ENCODE data around the gene TBC1D9.

TBC1D9 gene

DNA sequence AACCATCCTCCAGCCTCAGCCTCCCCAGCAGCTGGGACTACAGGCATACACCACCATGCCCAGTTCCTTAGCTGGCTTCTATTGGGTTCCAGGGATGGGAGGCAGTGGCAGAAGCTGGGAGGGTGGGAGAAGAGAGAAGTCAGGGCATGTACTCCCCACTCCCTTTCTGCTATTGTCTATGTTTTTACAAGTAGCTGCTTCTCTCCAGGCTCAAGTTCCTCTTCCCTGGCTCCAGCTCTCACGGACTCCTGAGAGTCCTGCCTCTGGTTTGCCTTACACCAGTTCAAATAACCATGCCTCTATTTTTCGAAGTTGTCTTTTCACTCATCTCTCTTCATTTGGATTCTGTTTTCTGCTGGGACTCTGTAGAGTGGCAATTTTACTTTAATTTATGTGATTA, 2.9 kb downstream of the TBC1D9 start:
- Histone ChIP-seq H3K36me3 (ENCODE audit: control insufficient read depth, low read length) (no peaks in the 10 kb centered on the region), H3K9me3 (ENCODE audit: control insufficient read depth, insufficient read depth, low read length) (peaks cover 4% of the 10 kb centered on the region; the same call in 1 of the 2 replicates), H3K27ac (ENCODE audit: low read depth, low read length) (no peak overlapping the region), H3K27me3 (ENCODE audit: control insufficient read depth, low read length) (peaks cover 3% of the 10 kb centered on the region; the same call in 1 of the 2 replicates), H3K4me2 (ENCODE audit: low read length) (no peak overlapping the region), H3K79me2 (ENCODE audit: control insufficient read depth, low read length) (no peaks in the 10 kb centered on the region), H3K9me2 (replicated peaks; ENCODE audit: control insufficient read depth, low read length) (no peaks in the 10 kb centered on the region), H3F3A (ENCODE audit: control insufficient read depth, insufficient read depth) (peaks cover 14% of the 10 kb centered on the region; the same call in 1 of the 2 replicates), H3K4me1 (ENCODE audit: control insufficient read depth, low read length) (peaks cover 19% of the 10 kb centered on the region), H4K20me1 (ENCODE audit: control insufficient read depth, insufficient read depth, low read depth, low read length) (no peaks in the 10 kb centered on the region), H3K4me3 (ENCODE audit: low read length) (no peak overlapping the region)
- no peak for TF ChIP-seq EZH2phosphoT487 (IDR thresholded peaks at IDR 0.05; ENCODE audit: borderline replicate concordance, low read length)
- TF ChIP-seq, protein P1, sequence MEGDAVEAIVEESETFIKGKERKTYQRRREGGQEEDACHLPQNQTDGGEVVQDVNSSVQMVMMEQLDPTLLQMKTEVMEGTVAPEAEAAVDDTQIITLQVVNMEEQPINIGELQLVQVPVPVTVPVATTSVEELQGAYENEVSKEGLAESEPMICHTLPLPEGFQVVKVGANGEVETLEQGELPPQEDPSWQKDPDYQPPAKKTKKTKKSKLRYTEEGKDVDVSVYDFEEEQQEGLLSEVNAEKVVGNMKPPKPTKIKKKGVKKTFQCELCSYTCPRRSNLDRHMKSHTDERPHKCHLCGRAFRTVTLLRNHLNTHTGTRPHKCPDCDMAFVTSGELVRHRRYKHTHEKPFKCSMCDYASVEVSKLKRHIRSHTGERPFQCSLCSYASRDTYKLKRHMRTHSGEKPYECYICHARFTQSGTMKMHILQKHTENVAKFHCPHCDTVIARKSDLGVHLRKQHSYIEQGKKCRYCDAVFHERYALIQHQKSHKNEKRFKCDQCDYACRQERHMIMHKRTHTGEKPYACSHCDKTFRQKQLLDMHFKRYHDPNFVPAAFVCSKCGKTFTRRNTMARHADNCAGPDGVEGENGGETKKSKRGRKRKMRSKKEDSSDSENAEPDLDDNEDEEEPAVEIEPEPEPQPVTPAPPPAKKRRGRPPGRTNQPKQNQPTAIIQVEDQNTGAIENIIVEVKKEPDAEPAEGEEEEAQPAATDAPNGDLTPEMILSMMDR (IDR thresholded peaks at IDR 0.05; ENCODE audit: low read depth, low read length, poor library complexity, severe bottlenecking): no peak

DNA sequence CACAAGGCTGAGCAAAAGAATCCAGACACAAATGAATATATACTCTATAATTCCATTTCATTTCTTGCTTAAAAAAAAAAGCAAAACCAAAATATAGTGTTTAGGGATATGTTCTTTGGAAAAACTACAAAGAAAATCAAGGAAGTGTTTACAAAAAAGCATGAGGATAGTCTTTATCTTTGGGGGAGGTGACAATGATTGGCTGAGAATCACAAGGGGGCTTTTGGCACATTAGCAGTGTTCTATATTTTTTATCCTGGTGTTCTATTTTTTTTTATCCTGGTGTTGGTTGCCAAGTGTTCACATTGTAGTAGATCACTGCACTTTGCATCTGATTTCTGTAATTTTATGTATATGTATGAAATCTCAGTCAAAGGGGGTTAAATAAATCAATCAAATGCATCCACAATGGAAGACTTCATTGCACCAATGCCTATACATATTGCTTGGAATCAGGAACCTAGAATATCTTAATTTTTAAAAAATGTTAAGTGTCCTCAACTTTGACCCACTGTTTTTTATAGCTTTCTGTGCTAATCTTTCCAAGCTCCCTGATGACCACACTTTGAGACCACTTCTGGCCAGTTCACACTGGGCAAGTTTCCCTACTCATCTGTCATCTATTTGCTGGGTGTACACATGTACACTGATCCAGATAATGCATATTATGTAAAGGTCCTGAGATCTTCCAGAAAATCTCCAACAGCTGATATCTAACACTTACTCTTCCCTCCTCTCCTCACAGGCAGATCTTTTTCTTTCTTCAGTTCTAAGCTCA, 3.7 kb downstream of the TBC1D9 start:
- Histone ChIP-seq H3K36me3 (ENCODE audit: control insufficient read depth, low read length) (no peaks in the 10 kb centered on the region), H3F3A (ENCODE audit: control insufficient read depth, insufficient read depth) (peaks cover 11% of the 10 kb centered on the region; the same call in 1 of the 2 replicates), H3K79me2 (ENCODE audit: control insufficient read depth, low read length) (no peaks in the 10 kb centered on the region), H3K9me3 (ENCODE audit: control insufficient read depth, insufficient read depth, low read length) (peaks cover 6% of the 10 kb centered on the region; the same call in 1 of the 2 replicates), H4K20me1 (ENCODE audit: control insufficient read depth, insufficient read depth, low read depth, low read length) (no peaks in the 10 kb centered on the region), H3K4me1 (ENCODE audit: control insufficient read depth, low read length) (peaks cover 19% of the 10 kb centered on the region), H3K9me2 (replicated peaks; ENCODE audit: control insufficient read depth, low read length) (no peaks in the 10 kb centered on the region), H3K4me2 (ENCODE audit: low read length) (no peak overlapping the region), H3K27me3 (ENCODE audit: control insufficient read depth, low read length) (peaks cover 3% of the 10 kb centered on the region; the same call in 1 of the 2 replicates), H3K27ac (ENCODE audit: low read depth, low read length) (no peak overlapping the region), H3K4me3 (ENCODE audit: low read length) (no peak overlapping the region)
- no peak for TF ChIP-seq EZH2phosphoT487 (IDR thresholded peaks at IDR 0.05; ENCODE audit: borderline replicate concordance, low read length)
- TF ChIP-seq, protein P1 (IDR thresholded peaks at IDR 0.05; ENCODE audit: low read depth, low read length, poor library complexity, severe bottlenecking): no peak

DNA sequence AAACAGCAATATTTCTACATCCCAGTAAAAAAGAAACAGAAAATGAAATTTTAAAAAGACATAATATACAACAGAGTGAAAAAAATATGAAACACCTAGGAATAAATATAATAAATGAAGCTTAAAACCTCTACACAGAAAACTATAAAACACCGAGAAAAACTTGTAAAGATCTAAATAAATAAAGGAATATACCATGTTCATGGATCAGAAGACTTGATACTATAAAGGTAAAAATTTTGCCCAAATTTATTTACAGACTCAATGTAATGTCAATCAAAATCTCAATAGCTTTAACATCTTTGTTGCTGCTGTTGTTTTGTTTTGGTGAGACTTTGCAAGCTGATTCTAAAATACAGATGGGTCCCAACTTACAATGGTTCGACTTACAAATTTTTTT, 5.7 kb downstream of the TBC1D9 start:
- no peak overlapping the region for H3K4me2 ChIP-seq (ENCODE audit: low read length)
- peaks cover 6% of the 10 kb centered on the region; the same call in 1 of the 2 replicates for H3K9me3 ChIP-seq (ENCODE audit: control insufficient read depth, insufficient read depth, low read length)
- 0 out of 2 replicates have a peak, but pooled peaks cover 10% of the 10 kb centered on the region for H3F3A ChIP-seq (ENCODE audit: control insufficient read depth, insufficient read depth)
- H3K79me2 ChIP-seq (ENCODE audit: control insufficient read depth, low read length): no peaks in the 10 kb centered on the region
- no peak overlapping the region for H3K4me3 ChIP-seq (ENCODE audit: low read length)
- no peaks in the 10 kb centered on the region for H3K9me2 ChIP-seq (replicated peaks; ENCODE audit: control insufficient read depth, low read length)
- TF ChIP-seq EZH2phosphoT487 (IDR thresholded peaks at IDR 0.05; ENCODE audit: borderline replicate concordance, low read length): no peak
- TF ChIP-seq, protein P1 (IDR thresholded peaks at IDR 0.05; ENCODE audit: low read depth, low read length, poor library complexity, severe bottlenecking): no peak
- H3K4me1 ChIP-seq (ENCODE audit: control insufficient read depth, low read length): peaks cover 7% of the 10 kb centered on the region
- no peak overlapping the region for H3K27ac ChIP-seq (ENCODE audit: low read depth, low read length)
- no peaks in the 10 kb centered on the region for H3K36me3 ChIP-seq (ENCODE audit: control insufficient read depth, low read length)
- H4K20me1 ChIP-seq (ENCODE audit: control insufficient read depth, insufficient read depth, low read depth, low read length): no peaks in the 10 kb centered on the region
- H3K27me3 ChIP-seq (ENCODE audit: control insufficient read depth, low read length): no peaks in the 10 kb centered on the region; the same call in 1 of the 2 replicates

Data from DOHH2 (cell line).